Dermis microvascular lymphatic vessel endothelial cell (primary cell): ENCODE data around the gene TMCC3. TPM values are rescaled to one million over a fixed set of nuclear protein-coding genes. Genes with fewer than 3 reads are reported as not detected.
A peak's percentile ranks its signal among the peaks of the same experiment; 100 is the strongest.

ENCODE experiments used
- DNase-seq, 2 donors: peaks; one replicate each; pipeline versions ENCODE4 v3.0.0 to v3.0.0-alpha.2; 2010; ENCODE audit warnings: low read depth in 2 of 2
- total RNA-seq: library from RNA; depleted of rRNA; stranded (reverse); fragments of >200 nt; gene quantifications from 2 replicates; pipeline ENCODE4 v1.2.1, GENCODE V29; 2014

The TMCC3 gene
- total RNA-seq, 1 donor from 2014 or later: 4.1 TPM

DNA sequence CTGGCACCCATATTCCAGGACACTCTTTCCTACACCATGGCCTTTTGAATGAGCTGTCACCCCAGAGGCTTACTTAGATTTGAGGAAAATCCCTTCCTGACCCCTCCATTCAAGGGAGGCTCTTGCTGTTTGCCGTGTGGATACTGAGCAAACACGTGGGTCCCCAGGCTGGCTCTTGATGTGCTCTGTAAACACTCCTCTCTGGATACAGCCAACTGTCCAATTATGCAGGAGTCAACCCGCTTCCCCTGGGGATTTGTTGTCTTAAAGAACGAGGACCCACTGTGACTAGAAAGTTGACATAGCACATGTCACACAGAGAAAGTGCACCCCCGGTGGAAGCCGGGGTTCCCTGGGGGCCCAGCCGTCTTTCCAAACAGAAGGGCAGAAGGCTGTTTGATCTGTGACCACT, 114.8 kb downstream of the TMCC3 start:
- DNase-seq: no peak

DNA sequence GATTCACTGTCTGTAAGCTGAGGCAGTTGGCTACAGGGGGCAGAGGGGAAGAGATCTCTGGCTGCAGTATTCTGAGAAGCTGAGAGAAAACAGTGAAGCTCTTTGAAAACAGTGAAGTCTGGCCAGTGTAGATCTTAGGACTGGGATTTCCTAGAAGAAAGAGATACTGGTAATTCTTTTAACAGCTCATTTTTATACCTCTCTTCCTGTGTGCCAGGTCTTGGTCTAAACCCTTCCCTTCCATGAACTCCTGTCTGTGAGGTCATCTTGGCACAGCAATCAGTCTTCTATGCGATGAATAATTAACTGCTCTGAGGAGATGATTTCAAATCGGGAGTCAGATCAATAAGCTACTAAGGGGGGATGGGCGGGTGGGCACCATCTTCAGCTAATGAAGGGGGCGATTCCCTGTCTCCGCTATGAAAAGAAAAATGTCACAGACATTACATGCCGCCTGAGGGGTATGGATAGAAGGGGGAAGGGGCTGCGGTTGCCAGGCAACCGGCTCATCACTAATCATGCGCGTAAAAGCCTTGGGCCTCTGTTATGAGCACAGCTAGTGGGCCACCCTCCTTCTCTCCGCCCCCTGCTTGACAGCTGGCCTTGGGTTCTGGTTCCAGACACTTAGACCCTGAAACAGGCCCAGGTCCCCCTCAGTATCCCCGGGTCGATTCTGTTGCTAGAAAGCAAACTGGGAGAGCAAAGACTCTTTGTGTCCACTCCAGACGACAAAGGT, 115.4 kb downstream of the TMCC3 start:
- DNase-seq: no peak

DNA sequence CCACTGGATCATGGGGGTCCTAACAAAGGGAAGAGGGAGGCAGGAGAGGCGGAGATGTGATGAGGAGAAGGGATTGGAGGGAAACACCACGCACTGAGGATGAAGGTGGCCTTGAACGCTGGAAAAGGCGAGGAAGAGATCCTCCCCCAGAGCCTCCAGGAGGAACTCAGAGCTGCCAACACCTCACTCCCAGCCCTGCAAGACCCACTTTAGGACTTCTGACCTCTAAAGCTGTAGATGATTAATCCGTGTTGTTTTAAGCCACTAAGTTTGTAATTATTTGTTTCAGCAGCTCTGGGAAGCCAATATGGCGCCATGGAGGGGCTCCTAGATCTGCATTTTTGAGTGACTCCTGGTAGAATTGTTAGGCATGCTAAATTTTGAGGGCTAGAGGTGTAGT, 116.1 kb downstream of the TMCC3 start:
- DNase-seq: no peak

DNA sequence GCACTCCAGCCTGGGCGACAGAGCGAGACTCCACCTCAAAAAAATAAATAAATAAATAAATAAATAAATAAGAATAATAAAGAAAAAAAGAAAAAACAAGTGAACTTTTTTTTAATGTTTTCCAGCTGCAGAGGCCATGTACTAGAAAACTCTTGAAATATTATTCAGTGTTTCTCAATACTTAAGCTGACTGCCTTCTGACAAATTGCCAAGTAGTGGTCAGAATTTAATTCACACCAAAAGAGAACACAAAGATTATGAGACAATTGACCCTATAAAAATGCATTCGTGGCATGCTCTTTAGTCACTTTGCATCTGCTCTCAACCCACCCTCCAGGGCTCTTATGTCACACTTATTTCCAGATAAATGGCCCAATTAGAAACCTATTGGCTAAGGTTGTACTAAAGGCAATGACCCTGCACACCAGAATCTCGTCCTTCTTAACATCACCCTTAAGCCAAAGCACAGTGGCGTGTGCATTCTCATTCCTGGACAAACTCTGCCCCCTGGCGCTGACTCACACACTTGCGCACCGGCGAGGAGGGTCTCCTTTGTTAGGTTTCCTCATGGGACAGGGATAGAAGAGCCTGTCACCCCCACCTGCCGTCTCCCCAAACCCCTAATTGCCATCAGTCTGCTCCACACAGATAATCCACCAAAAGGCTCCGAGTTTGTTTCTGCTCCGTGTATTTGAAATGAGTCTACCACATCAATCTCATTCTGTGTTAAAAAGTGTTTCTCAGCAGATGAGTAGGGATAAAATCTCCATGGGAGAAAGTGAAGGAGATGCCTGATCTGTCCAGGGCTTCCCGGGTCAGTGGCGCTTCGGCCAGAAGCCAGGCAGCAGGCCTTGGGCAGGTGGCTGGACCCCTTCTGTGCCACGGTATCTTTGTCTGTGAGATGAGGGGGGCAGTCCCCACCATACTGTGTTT, 117.6 kb downstream of the TMCC3 start:
- DNase-seq: peak; percentile 32 to 67

DNA sequence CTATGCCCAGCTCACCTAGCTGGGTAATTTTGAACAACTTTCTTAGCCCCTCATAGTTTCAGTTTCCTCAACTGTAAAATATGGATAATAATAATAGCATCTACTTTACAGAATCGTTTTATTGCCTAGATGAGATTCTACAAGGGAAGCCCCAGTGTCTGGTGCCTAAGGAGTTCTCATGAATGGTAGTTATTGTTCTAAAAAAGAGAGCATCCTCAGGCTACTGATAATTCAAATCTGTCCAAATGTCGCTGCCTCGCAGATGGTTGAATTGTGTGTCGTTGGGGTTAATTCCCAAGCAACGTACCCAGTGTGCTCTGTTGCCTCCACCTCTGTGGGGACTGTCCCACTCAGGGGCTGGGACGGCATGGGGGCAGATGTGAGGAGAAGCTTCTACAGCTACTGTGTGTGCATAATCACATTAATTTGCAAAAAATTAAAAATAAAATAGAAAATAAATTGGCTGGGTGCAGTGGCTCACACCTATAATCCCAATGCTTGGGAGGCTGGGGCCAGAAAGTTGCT, 119.1 kb downstream of the TMCC3 start:
- no peak for DNase-seq

DNA sequence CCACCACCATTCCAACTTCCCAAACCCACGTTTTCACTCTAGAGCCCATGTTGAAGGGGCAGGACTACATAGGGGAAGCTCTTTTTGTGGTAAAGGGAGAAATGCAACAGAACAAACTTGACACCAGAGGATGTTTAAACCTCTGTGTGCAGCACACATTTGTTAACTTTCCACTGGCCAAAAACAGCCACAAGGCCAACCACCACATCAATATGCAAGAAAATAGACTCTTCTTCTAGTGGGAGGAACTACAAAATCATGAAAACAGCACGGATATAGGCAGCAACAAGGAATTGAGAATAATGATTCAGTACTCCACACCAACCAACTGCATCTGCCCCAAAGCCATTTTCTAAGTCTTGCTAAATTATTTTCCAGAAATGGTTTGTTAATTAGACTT, 124.4 kb downstream of the TMCC3 start:
- no peak for DNase-seq

Other genes with a start within 250 kb of the TMCC3 start
- gene CEP83, start 190.7 kb downstream of the TMCC3 start, total RNA-seq: 3.4 and 4.7 TPM in 2 replicates